HCT116 (cell line): Measurements from ENCODE around the gene MBD6. TPM values are rescaled to one million over a fixed set of nuclear protein-coding genes. Genes with fewer than 3 reads are reported as not detected.

Experiments used
- ATAC-seq: fragments of 200-7000 bp; cut with Tn5 transposase; 2 replicates; pipeline ENCODE4 v1.9.1; 2020; ENCODE audit warnings: mild to moderate bottlenecking, moderate library complexity
- BruUV-seq: library from RNA; stranded (reverse); fragments of 400-500 nt; replicated peaks from 2 replicates; lab custom pipeline; 2021; lab: Mats Ljungman, UMichigan
- CTCF ChIA-PET: fragments of 300-600 bp; sonication (Branson Sonifier 250); formaldehyde crosslinking; loops from one replicate; lab custom pipeline; 2021; ENCODE audit warnings: antibody characterized with exemption; lab: Charles Lee
- POLR2A ChIA-PET: fragments of 300-600, 350-600 bp; sonication (Branson Sonifier 250); formaldehyde crosslinking; loops from one replicate; lab custom pipeline; 2021; ENCODE audit warnings: antibody characterized with exemption; lab: Charles Lee
- RAD21 ChIA-PET, 2 experiments: fragments of 300-600 bp; sonication (Branson Sonifier 250); formaldehyde crosslinking; loops; one replicate each; lab custom pipeline; 2023; ENCODE audit warnings: low total read pairs in 2 of 2; ENCODE audit not compliant: uncharacterized antibody in 2 of 2, unreplicated experiment in 2 of 2, low non-redundant PET in 1 of 2; lab: Charles Lee
- DNase-seq: peaks from one replicate; pipeline ENCODE4 v3.0.0-alpha.2; 2010; ENCODE audit warnings: low read depth, low spot score
- H2AFZ ChIP-seq: fragments of 200-600 bp; shearing (Covaris generic), sonication (generic); 2 replicates; pipeline ENCODE4 v1.6.1; 2017; ENCODE audit warnings: low read depth, mixed run types, mixed read lengths, antibody characterized with exemption, low read length; ENCODE audit not compliant: poor library complexity, severe bottlenecking
- H3K27ac ChIP-seq: 2 replicates; pipeline ENCODE4 v1.5.1; 2012; ENCODE audit warnings: low read depth, low read length
- H3K27me3 ChIP-seq: fragments of 200-600 bp; sonication (generic); 2 replicates; pipeline ENCODE4 v1.6.1; 2016; ENCODE audit warnings: mixed run types, low read length, mixed read lengths; ENCODE audit not compliant: insufficient read depth
- H3K36me3 ChIP-seq, 2 experiments: fragments of 200-500 bp in 1 of 2; fragments of 200-600 bp in 1 of 2; sonication (Bioruptor generic) in 1 of 2; sonication (generic) in 1 of 2; 2 replicates each; pipeline versions ENCODE4 v1.5.1 to v1.6.1; 2014 to 2016; ENCODE audit warnings: low read length in 2 of 2, inconsistent platforms in 1 of 2, mixed read lengths in 1 of 2, mixed run types in 1 of 2; ENCODE audit not compliant: insufficient read depth in 2 of 2, control insufficient read depth in 1 of 2
- H3K4me1 ChIP-seq, 2 experiments: fragments of 200-600 bp in 1 of 2; sonication (generic) in 1 of 2; 2 replicates each; pipeline versions ENCODE4 v1.5.1 to v1.6.1; 2012 to 2017; ENCODE audit warnings: low read length in 2 of 2, inconsistent platforms in 1 of 2, mild to moderate bottlenecking in 1 of 2, mixed read lengths in 1 of 2, mixed run types in 1 of 2, moderate library complexity in 1 of 2; ENCODE audit not compliant: insufficient read depth in 2 of 2, control insufficient read depth in 1 of 2
- H3K4me2 ChIP-seq: fragments of 200-600 bp; sonication (generic); 2 replicates; pipeline ENCODE4 v1.6.1; 2017; ENCODE audit warnings: mixed run types, low read length, mixed read lengths
- H3K4me3 ChIP-seq, 2 experiments: fragments of 200-600 bp in 1 of 2; sonication (generic) in 1 of 2; replicated peaks in 1 of 2; 2 replicates each; pipeline ENCODE4 v1.5.1; 2011 to 2016; ENCODE audit warnings: low read length in 2 of 2, control low read depth in 1 of 2, low read depth in 1 of 2, mild to moderate bottlenecking in 1 of 2, mixed read lengths in 1 of 2, mixed run types in 1 of 2
- H3K79me2 ChIP-seq: fragments of 200-600 bp; sonication (generic); 2 replicates; pipeline ENCODE4 v1.6.1; 2017; ENCODE audit warnings: mild to moderate bottlenecking, mixed run types, low read length, moderate library complexity, mixed read lengths; ENCODE audit not compliant: insufficient read depth
- H3K9ac ChIP-seq: fragments of 200-600 bp; sonication (generic); 2 replicates; pipeline ENCODE4 v1.6.1; 2016; ENCODE audit warnings: low read length, mixed read lengths
- H3K9me2 ChIP-seq: fragments of 200-600 bp; sonication (generic), shearing (Covaris generic); 2 replicates; pipeline ENCODE4 v1.6.1; 2017; ENCODE audit warnings: mixed run types, mild to moderate bottlenecking, moderate library complexity; ENCODE audit not compliant: insufficient read depth
- H3K9me3 ChIP-seq, 2 experiments: fragments of 200-500 bp in 1 of 2; fragments of 200-600 bp in 1 of 2; sonication (Bioruptor generic) in 1 of 2; sonication (generic) in 1 of 2; 2 replicates each; pipeline ENCODE4 v1.6.1; 2014 to 2017; ENCODE audit warnings: low read length in 2 of 2, mixed read lengths in 2 of 2, inconsistent platforms in 1 of 2, low read depth in 1 of 2, mild to moderate bottlenecking in 1 of 2, mixed run types in 1 of 2, moderate library complexity in 1 of 2; ENCODE audit not compliant: control insufficient read depth in 1 of 2, insufficient read depth in 1 of 2
- H4K20me1 ChIP-seq: fragments of 200-600 bp; sonication (generic), shearing (Covaris generic); 2 replicates; pipeline ENCODE4 v1.6.1; 2017; ENCODE audit warnings: mixed run types, mild to moderate bottlenecking, moderate library complexity; ENCODE audit not compliant: insufficient read depth
- ELF1 ChIP-seq: IDR thresholded peaks from 2 replicates; pipeline ENCODE4 v1.6.1; 2012; ENCODE audit warnings: low read depth, borderline replicate concordance
- POLR2A ChIP-seq: IDR thresholded peaks from 2 replicates; pipeline ENCODE4 v1.7.0; 2011; ENCODE audit warnings: borderline replicate concordance; ENCODE audit not compliant: insufficient read depth, insufficient read length; ENCODE audit errors: extremely low read depth
- POLR2AphosphoS5 ChIP-seq: IDR thresholded peaks from 2 replicates; pipeline ENCODE4 v1.6.1; 2011; ENCODE audit warnings: mild to moderate bottlenecking, low read depth, low read length, moderate library complexity
- TCF7L2 ChIP-seq: IDR thresholded peaks from 2 replicates; pipeline ENCODE4 v1.7.0; 2011; ENCODE audit warnings: borderline replicate concordance, inconsistent platforms; ENCODE audit not compliant: insufficient read depth, insufficient read length; ENCODE audit errors: extremely low read depth
- YY1 ChIP-seq: IDR thresholded peaks from 2 replicates; pipeline ENCODE4 v1.6.1; 2011; ENCODE audit warnings: low read length, low read depth, moderate library complexity, mild to moderate bottlenecking; ENCODE audit not compliant: insufficient replicate concordance; ENCODE audit errors: extremely low read depth
- ZFX ChIP-seq: fragments of 450-650 bp; IDR thresholded peaks from 2 replicates; pipeline ENCODE4 v1.6.1; 2017
- intact Hi-C: fragments of 100-400 bp; cut with micrococcal nuclease; formaldehyde crosslinking; loops from 2 replicates; pipeline ENCODE4 v1.10.0; 2022
- total RNA-seq: library from RNA; stranded (reverse); gene quantifications from one replicate; pipeline ENCODE4 v1.2.1, GENCODE V29; 2021; ENCODE audit not compliant: unreplicated experiment
- TF ChIP-seq, protein P1 (sequence below): IDR thresholded peaks from 2 replicates; pipeline ENCODE4 v1.6.1; 2012; ENCODE audit warnings: low read depth

MBD6 gene
- total RNA-seq, 1 experiment from 2014 or later: 70.1 TPM

DNA sequence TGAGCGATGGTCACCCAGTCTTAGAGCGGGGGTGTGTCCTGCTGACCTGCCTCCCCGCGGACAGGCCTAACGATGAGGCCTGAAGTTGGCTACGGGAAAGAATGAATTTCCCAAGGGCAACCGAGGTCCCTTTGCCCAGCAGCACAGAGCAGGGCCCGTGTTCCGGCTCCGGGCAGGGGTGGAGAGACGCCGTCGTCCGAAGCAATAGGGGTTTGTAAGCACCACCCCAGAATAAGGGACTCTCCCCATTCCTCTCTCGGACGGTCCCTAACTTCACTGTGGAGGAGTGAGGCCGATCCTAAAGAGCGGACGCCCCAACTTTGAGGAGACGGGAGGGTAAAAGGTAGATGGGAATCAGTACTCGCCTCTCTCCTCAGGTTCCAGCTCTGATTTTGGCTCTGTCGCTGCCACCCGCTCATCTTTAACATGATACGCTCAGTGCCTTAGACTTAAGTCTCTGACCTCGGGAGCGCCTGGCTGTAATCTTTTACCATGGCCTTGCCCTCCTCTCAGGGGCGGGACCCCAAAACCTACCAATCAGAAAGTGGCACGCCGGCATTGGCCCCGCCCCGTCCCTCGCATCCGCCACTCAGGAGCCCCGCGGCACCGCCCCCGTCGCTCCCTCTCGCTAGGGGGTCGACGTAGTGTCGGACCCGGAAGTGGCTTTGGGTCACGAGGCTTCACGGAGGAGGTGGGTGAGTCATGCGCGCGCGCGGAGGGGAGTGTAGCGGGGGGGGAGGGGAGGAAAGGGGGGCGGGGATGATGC, 2.4 kb upstream of the MBD6 start, which contains the start of gene DDIT3:
Gene DDIT3, minus strand, starts transcription at position 462 of the 766 bp plus-strand sequence. CDS start 3,108 bp downstream, outside the sequence.
- Histone ChIP-seq H3K9ac (peak within 1 kb of the TSS; percentile 80), H2AFZ (no peak within 1 kb of the TSS), H3K36me3 (peaks cover 22 to 41% of the 10 kb centered on the region in 2 experiments), H3K27me3 (no peaks in the 10 kb centered on the region), H3K4me3 (peak within 1 kb of the TSS; percentile 79 to 88), H3K79me2 (peaks cover 64% of the 10 kb centered on the region), H3K9me3 (no peaks in the 10 kb centered on the region), H3K27ac (peak within 1 kb of the TSS; percentile 85), H3K4me1 (peaks cover 24 to 56% of the 10 kb centered on the region in 2 experiments), H3K9me2 (no peaks in the 10 kb centered on the region), H3K4me2 (peak within 1 kb of the TSS; percentile 94), H4K20me1 (peaks cover 7% of the 10 kb centered on the region; the same call in 1 of the 2 replicates)
- intact Hi-C loops: no loop called here
- ChIA-PET POLR2A (interaction anchor here (0.9 to 2.0 kb wide), 5 partner anchors 8 to 40 kb away, joined by 3 to 7 read pairs (median 3); partner anchors contain the start of gene DCTN2), RAD21 (no interaction called here), CTCF (interaction anchor here (0.7 kb wide), 1 partner anchor 834 kb away, joined by 3 read pairs; no protein-coding TSS in a partner anchor)
- TSS peak; percentile 69 for BruUV-seq
- DNase-seq: peak; percentile 97
- TF ChIP-seq POLR2A (peak; percentile 99), ZFX (peak; percentile 71; the same call in 1 of the 2 replicates), ELF1 (no peak), POLR2AphosphoS5 (peak; percentile 100), TCF7L2 (peak; percentile 2), YY1 (peak; percentile 64)
- peak; percentile 78 for ATAC-seq

DNA sequence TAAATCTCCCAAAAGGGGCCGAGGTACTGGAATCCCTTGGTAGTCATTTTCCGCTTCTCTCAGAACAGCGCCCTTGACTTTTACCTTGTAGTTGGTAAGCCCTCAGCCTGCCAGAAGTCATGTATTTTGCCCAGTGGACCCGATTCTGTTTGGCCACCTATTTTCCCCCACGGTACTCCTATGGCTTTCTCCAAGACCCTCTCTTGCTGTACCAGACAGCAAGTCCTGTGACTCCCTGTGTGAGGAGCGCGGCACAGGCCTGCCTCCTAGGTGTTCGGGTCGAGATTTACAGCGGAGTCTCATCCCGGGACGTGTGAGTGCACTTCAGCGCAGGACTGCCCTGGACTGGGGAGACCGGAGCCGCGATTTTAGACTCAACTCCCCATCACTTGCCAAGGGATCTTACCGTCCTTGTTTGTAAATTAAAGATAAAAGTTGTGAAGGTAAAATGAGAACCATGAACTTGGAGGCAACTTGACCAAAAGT, 1.1 kb upstream of the MBD6 start:
- Histone ChIP-seq H3K36me3 (peaks cover 15 to 31% of the 10 kb centered on the region in 2 experiments), H3K27ac (peak overlapping the region; percentile 85), H3K4me3 (peak overlapping the region in 1 of 2 experiments; percentile 93; a peak in 3 of 4 replicates), H3K4me2 (peak overlapping the region; percentile 94), H3K9me3 (no peaks in the 10 kb centered on the region), H3K27me3 (no peaks in the 10 kb centered on the region)
- no peak for DNase-seq
- RAD21 ChIA-PET: interaction anchor here in 1 of 2 experiments (0.7 kb wide), 1 partner anchor 11 kb away, joined by 3 read pairs; no protein-coding TSS in a partner anchor
- CTCF ChIA-PET: no interaction called here
- no peak for ATAC-seq
- TF ChIP-seq POLR2A: peak; percentile 53
- TF ChIP-seq, protein P1, sequence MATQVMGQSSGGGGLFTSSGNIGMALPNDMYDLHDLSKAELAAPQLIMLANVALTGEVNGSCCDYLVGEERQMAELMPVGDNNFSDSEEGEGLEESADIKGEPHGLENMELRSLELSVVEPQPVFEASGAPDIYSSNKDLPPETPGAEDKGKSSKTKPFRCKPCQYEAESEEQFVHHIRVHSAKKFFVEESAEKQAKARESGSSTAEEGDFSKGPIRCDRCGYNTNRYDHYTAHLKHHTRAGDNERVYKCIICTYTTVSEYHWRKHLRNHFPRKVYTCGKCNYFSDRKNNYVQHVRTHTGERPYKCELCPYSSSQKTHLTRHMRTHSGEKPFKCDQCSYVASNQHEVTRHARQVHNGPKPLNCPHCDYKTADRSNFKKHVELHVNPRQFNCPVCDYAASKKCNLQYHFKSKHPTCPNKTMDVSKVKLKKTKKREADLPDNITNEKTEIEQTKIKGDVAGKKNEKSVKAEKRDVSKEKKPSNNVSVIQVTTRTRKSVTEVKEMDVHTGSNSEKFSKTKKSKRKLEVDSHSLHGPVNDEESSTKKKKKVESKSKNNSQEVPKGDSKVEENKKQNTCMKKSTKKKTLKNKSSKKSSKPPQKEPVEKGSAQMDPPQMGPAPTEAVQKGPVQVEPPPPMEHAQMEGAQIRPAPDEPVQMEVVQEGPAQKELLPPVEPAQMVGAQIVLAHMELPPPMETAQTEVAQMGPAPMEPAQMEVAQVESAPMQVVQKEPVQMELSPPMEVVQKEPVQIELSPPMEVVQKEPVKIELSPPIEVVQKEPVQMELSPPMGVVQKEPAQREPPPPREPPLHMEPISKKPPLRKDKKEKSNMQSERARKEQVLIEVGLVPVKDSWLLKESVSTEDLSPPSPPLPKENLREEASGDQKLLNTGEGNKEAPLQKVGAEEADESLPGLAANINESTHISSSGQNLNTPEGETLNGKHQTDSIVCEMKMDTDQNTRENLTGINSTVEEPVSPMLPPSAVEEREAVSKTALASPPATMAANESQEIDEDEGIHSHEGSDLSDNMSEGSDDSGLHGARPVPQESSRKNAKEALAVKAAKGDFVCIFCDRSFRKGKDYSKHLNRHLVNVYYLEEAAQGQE: no peak
- TF ChIP-seq, all 23 proteins: peak for 1
- Histone ChIP-seq H3K9ac (peak overlapping the region; percentile 79), H2AFZ (no peak overlapping the region), H3K4me1 (peaks cover 24 to 56% of the 10 kb centered on the region in 2 experiments), H3K79me2 (peaks cover 61% of the 10 kb centered on the region), H4K20me1 (peaks cover 7% of the 10 kb centered on the region; the same call in 1 of the 2 replicates), H3K9me2 (no peaks in the 10 kb centered on the region)
- intact Hi-C loops: no loop called here
- POLR2A ChIA-PET: interaction anchor here (0.9 to 1.3 kb wide), 2 partner anchors 11 to 22 kb away, joined by 3 read pairs; no protein-coding TSS in a partner anchor
- no TSS peak for BruUV-seq
